Naive thymus-derived CD4-positive, alpha-beta T cell (primary cell): ENCODE results near the gene CHD8. TPM values are rescaled to one million over a fixed set of nuclear protein-coding genes. Genes with fewer than 3 reads are reported as not detected.

Experiments
- ATAC-seq: fragments of 150-1000 bp; cut with Tn5 transposase; 2 replicates; pipeline ENCODE4 v1.10.0; 2021; ENCODE audit warnings: mild to moderate bottlenecking, moderate library complexity
- CTCF ChIA-PET: fragments of 350-600 bp; sonication (Branson Sonifier 250); formaldehyde crosslinking; loops from one replicate; lab custom pipeline; 2021; ENCODE audit warnings: antibody characterized with exemption; lab: Charles Lee
- POLR2A ChIA-PET: fragments of 350-600 bp; sonication (Branson Sonifier 250); formaldehyde crosslinking; loops from one replicate; lab custom pipeline; 2021; ENCODE audit warnings: antibody characterized with exemption, inconsistent platforms; lab: Charles Lee
- DNase-seq, 9 donors: peaks; one replicate each; pipeline versions ENCODE4 v3.0.0 to v3.0.0-alpha.2; 2020 to 2022; ENCODE audit warnings: mixed read lengths in 1 of 9
- H3K27ac ChIP-seq: one replicate; pipeline ENCODE4 v1.7.0; 2013; ENCODE audit warnings: mild to moderate bottlenecking, low read depth, low read length, moderate library complexity
- H3K27me3 ChIP-seq, 2 donors: one replicate each; pipeline ENCODE4 v1.7.0; 2013; ENCODE audit warnings: low read length in 2 of 2, mild to moderate bottlenecking in 2 of 2, moderate library complexity in 2 of 2; ENCODE audit not compliant: control insufficient read depth in 2 of 2, insufficient read depth in 2 of 2
- H3K36me3 ChIP-seq, 3 experiments: 1 replicate in 2 of 3; 2 replicates in 1 of 3; pipeline ENCODE4 v1.7.0; 2013; ENCODE audit warnings: low read length in 3 of 3, mild to moderate bottlenecking in 3 of 3, moderate library complexity in 1 of 3; ENCODE audit not compliant: insufficient read depth in 3 of 3, control insufficient read depth in 2 of 3
- H3K4me1 ChIP-seq, 2 donors: one replicate each; pipeline ENCODE4 v1.7.0; 2013; ENCODE audit warnings: low read length in 2 of 2, mild to moderate bottlenecking in 2 of 2, moderate library complexity in 1 of 2; ENCODE audit not compliant: control insufficient read depth in 2 of 2, insufficient read depth in 2 of 2
- H3K4me3 ChIP-seq: 2 replicates; pipeline ENCODE4 v1.7.0; 2013; ENCODE audit warnings: mild to moderate bottlenecking, low read length
- H3K9me3 ChIP-seq, 3 experiments: 1 replicate in 2 of 3; 2 replicates in 1 of 3; pipeline ENCODE4 v1.7.0; 2013; ENCODE audit warnings: low read length in 3 of 3; ENCODE audit not compliant: control insufficient read depth in 2 of 3
- H3K27ac Mint-ChIP-seq, 9 donors: one replicate each; pipeline ENCODE4 v1.8.0; 2020 to 2022; ENCODE audit warnings: mixed read lengths in 9 of 9, mild to moderate bottlenecking in 8 of 9, moderate library complexity in 5 of 9, inconsistent platforms in 2 of 9
- H3K27me3 Mint-ChIP-seq, 5 donors: one replicate each; pipeline ENCODE4 v1.8.0; 2021 to 2022; ENCODE audit warnings: mixed read lengths in 5 of 5, mild to moderate bottlenecking in 1 of 5
- H3K36me3 Mint-ChIP-seq, 5 donors: one replicate each; pipeline ENCODE4 v1.8.0; 2020 to 2022; ENCODE audit warnings: mixed read lengths in 5 of 5, mild to moderate bottlenecking in 3 of 5, inconsistent platforms in 1 of 5
- H3K4me1 Mint-ChIP-seq, 7 donors: one replicate each; pipeline ENCODE4 v1.8.0; 2020 to 2022; ENCODE audit warnings: mixed read lengths in 7 of 7, mild to moderate bottlenecking in 3 of 7, inconsistent platforms in 1 of 7
- H3K4me3 Mint-ChIP-seq, 10 donors: one replicate each; pipeline ENCODE4 v1.8.0; 2020 to 2022; ENCODE audit warnings: mild to moderate bottlenecking in 10 of 10, mixed read lengths in 10 of 10, moderate library complexity in 6 of 10, inconsistent platforms in 2 of 10
- H3K9me3 Mint-ChIP-seq, 11 donors: one replicate each; pipeline ENCODE4 v1.8.0; 2020 to 2022; ENCODE audit warnings: mixed read lengths in 11 of 11, mild to moderate bottlenecking in 4 of 11, inconsistent platforms in 1 of 11, moderate library complexity in 1 of 11
- intact Hi-C, 2 donors: fragments of 100-400 bp; cut with micrococcal nuclease; formaldehyde crosslinking; loops; one replicate each; pipeline ENCODE4 v1.15.1; 2023
- polyA plus RNA-seq, 2 donors: library from polyadenylated mRNA; unstranded; fragments of 300-500 nt; fragmentation: Illumina TruSeq; gene quantifications; one replicate each; pipeline ENCODE4 v1.2.3, GENCODE V29; 2021
- total RNA-seq, 6 experiments: library from RNA in 5 of 6; stranded (reverse) in 5 of 6; gene quantifications; 1 replicate in 5 of 6; 2 replicates in 1 of 6; pipeline ENCODE4 v1.2.3 and lab custom pipeline; 2021 to 2026

Gene CHD8
- total and polyA plus RNA-seq, 7 experiments from 2014 or later, result 39.3 to 143 (median 128) TPM

DNA sequence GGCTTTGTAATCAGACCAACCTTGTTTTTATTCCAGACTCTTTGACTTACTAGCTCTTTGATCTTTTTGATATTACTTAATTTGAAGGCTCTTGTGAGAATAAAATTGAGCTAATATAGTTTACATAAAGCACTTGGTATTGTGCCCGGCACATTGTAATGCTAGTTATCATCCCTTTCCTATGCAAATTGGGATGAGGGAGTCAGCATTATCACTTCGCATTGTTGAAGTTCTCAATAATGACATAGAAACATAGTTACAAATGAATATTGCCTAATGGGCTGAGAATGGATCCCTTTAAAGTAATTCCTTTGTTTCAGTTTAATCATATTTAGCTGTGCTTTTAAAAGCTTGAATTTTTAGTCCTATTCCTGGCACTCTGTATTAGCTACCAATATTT is 108.7 kb downstream of the CHD8 start:
- no peaks in the 10 kb centered on the region for H3K9me3 ChIP-seq
- H3K27ac ChIP-seq, result no peak overlapping the region
- intact Hi-C loops, result no loop called here
- H3K27me3 Mint-ChIP-seq, result peaks cover 0 to 7% (median 0%) of the 10 kb centered on the region in 5 donors
- peaks cover 0 to 13% (median 6%) of the 10 kb centered on the region in 3 experiments for H3K36me3 ChIP-seq
- H3K27me3 ChIP-seq, result no peaks in the 10 kb centered on the region
- H3K4me3 Mint-ChIP-seq, result no peak overlapping the region
- DNase-seq (no peak), ATAC-seq (no peak)
- peaks cover 0 to 7% (median 4%) of the 10 kb centered on the region in 7 donors for H3K4me1 Mint-ChIP-seq
- no peaks in the 10 kb centered on the region for H3K9me3 Mint-ChIP-seq
- peaks cover 4 to 10% (median 4%) of the 10 kb centered on the region in 5 donors for H3K36me3 Mint-ChIP-seq
- ChIA-PET POLR2A (no interaction called here), CTCF (no interaction called here)
- H3K27ac Mint-ChIP-seq, result no peak overlapping the region
- H3K4me3 ChIP-seq, result no peak overlapping the region
- no peaks in the 10 kb centered on the region for H3K4me1 ChIP-seq

DNA sequence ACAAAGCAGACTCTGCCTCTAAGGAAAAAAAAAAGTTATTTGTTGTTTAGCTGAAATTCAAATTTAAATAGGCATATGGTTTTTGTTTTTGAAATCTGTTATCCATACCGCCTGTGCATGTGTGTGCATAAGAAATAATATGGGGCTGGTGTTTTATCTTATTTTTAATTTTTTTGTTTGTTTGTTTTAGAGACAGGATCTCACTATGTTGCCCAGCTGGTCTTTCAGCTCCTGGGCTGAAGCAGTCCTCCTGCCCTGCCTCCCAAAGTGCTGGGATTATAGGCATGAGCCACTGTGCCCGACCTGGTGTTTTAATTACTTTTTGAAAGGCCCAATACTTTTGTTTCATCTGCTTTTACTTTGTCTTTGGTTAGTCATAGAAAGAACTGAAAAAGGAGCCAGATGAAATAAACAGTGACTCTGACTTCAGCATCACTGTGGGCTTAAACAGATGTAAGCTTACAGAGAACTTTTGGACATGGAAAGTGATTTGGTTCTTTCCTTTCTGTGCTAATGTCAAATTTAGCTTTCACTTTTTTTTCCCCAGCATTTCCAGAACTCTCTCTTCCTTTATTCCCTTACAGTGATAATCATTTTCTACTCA is 109.3 kb downstream of the CHD8 start:
- no peak for ATAC-seq
- Histone ChIP-seq H3K27me3 (no peaks in the 10 kb centered on the region), H3K9me3 (no peaks in the 10 kb centered on the region), H3K36me3 (peaks cover 0 to 7% (median under 1%) of the 10 kb centered on the region in 3 experiments), H3K27ac (no peak overlapping the region), H3K4me3 (no peak overlapping the region), H3K4me1 (no peaks in the 10 kb centered on the region)
- Mint-ChIP-seq H3K9me3 (no peaks in the 10 kb centered on the region), H3K4me3 (no peak overlapping the region), H3K27ac (no peak overlapping the region), H3K36me3 (peaks cover 0 to 5% (median 0%) of the 10 kb centered on the region in 5 donors), H3K27me3 (peaks cover 0 to 7% (median 0%) of the 10 kb centered on the region in 5 donors), H3K4me1 (peaks cover 0 to 7% (median 4%) of the 10 kb centered on the region in 7 donors)
- POLR2A ChIA-PET, result interaction anchor here (0.6 kb wide), 1 partner anchor 78 kb away, joined by 3 read pairs; no protein-coding TSS in a partner anchor
- intact Hi-C loops, result no loop called here
- no peak for DNase-seq
- CTCF ChIA-PET, result interaction anchor here (0.6 to 0.7 kb wide), 2 partner anchors 14 to 31 kb away, joined by 3 read pairs; no protein-coding TSS in a partner anchor

DNA sequence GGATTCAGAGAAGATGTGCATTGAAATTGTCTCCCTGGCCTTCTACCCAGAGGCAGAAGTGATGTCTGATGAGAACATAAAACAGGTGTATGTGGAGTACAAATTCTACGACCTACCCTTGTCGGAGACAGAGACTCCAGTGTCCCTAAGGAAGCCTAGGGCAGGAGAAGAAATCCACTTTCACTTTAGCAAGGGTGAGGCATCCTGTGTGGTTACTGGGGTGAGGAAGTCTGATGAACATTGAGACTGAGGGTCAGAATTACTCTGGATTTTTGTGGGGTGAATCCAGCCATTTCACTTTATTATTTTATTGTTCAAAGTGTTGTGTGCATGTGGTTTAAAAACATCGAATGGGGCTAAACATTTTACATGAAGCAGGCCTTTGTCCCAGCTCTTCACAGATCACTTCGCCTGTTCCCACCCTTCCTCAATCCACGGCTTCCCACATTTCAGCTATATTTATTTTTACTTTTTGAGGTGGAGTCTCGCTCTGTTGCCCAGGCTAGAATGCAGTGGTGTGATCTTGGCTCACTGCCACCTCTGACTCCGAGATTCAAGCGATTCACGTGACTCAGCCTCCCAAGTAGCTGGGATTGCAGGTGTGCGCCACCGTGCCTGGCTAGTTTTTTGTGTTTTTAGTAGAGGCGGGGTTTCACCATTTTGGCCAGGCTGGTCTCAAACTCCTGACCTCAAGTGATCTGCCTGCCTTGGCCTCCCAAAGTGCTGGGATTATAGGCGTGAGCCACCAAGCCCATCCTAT is 112.7 kb downstream of the CHD8 start:
- Histone ChIP-seq H3K4me1 (no peaks in the 10 kb centered on the region), H3K9me3 (no peaks in the 10 kb centered on the region), H3K27me3 (no peaks in the 10 kb centered on the region), H3K27ac (no peak overlapping the region), H3K36me3 (no peaks in the 10 kb centered on the region), H3K4me3 (no peak overlapping the region)
- Mint-ChIP-seq H3K9me3 (no peaks in the 10 kb centered on the region), H3K4me3 (no peak overlapping the region), H3K27me3 (peaks cover 0 to 7% (median 0%) of the 10 kb centered on the region in 5 donors), H3K4me1 (peaks cover 0 to 7% (median 4%) of the 10 kb centered on the region in 7 donors), H3K36me3 (no peaks in the 10 kb centered on the region), H3K27ac (no peak overlapping the region)
- CTCF ChIA-PET, result no interaction called here
- DNase-seq, result no peak
- POLR2A ChIA-PET, result interaction anchor here (0.6 kb wide), 1 partner anchor 14 kb away, joined by 3 read pairs; no protein-coding TSS in a partner anchor
- ATAC-seq, result no peak
- intact Hi-C loops, result no loop called here

Other genes starting within 250 kb of the CHD8 start
- gene HNRNPC, start 186.7 kb downstream of the CHD8 start, total RNA-seq, result 100 to 1,000 TPM; 469 to 687 (median 532) TPM
- gene HNRNPC, start 186.7 kb downstream of the CHD8 start, polyA plus RNA-seq, result 100 to 1,000 TPM; 842 to 895 TPM
- 1 to 10 TPM in 1 of 5 experiments, under 1 TPM in 1, not detected in 3; 0.24 to 1.5 TPM for gene RPGRIP1, start 176.0 kb downstream of the CHD8 start, total RNA-seq
- gene RPGRIP1, start 176.0 kb downstream of the CHD8 start, polyA plus RNA-seq, result not detected
- gene SUPT16H, start 72.1 kb downstream of the CHD8 start, total RNA-seq, result 100 to 1,000 TPM in 1 of 5 experiments, 10 to 100 TPM in 4; 46.1 to 104 (median 78.6) TPM
- 10 to 100 TPM; 78.2 to 80.9 TPM for gene SUPT16H, start 72.1 kb downstream of the CHD8 start, polyA plus RNA-seq
- gene RAB2B, start 20.8 kb upstream of the CHD8 start, total RNA-seq, result 10 to 100 TPM; 26.6 to 32.8 (median 30.5) TPM
- gene RAB2B, start 20.8 kb upstream of the CHD8 start, polyA plus RNA-seq, result 1 to 10 TPM; 5.6 to 9.9 TPM
- gene TOX4, start 21.1 kb upstream of the CHD8 start, total RNA-seq, result 100 to 1,000 TPM in 1 of 5 experiments, 10 to 100 TPM in 4; 78.5 to 116 (median 86.5) TPM
- gene TOX4, start 21.1 kb upstream of the CHD8 start, polyA plus RNA-seq, result 10 to 100 TPM; 70.5 to 98.3 TPM
- gene METTL3, start 55.2 kb upstream of the CHD8 start, total RNA-seq, result 100 to 1,000 TPM in 2 of 5 experiments, 10 to 100 TPM in 3; 43.6 to 108 (median 75.3) TPM
- gene METTL3, start 55.2 kb upstream of the CHD8 start, polyA plus RNA-seq, result 10 to 100 TPM; 17.6 to 26.3 TPM
- 1 to 10 TPM; 2.3 to 8.3 (median 3.9) TPM for gene SALL2, start 70.2 kb upstream of the CHD8 start, total RNA-seq
- 1 to 10 TPM; 4.2 to 5.9 TPM for gene SALL2, start 70.2 kb upstream of the CHD8 start, polyA plus RNA-seq
- gene OR10G3, start 124.0 kb upstream of the CHD8 start, total RNA-seq, result not detected
- gene OR10G3, start 124.0 kb upstream of the CHD8 start, polyA plus RNA-seq, result not detected
- not detected for gene OR10G2, start 178.8 kb upstream of the CHD8 start, total RNA-seq
- under 1 TPM in 1 of 2 donors, not detected in 1; 0.28 TPM for gene OR10G2, start 178.8 kb upstream of the CHD8 start, polyA plus RNA-seq
- not detected for gene OR4E2, start 197.7 kb upstream of the CHD8 start, total RNA-seq
- not detected for gene OR4E2, start 197.7 kb upstream of the CHD8 start, polyA plus RNA-seq
- gene OR4E1, start 217.7 kb upstream of the CHD8 start, total RNA-seq, result under 1 TPM in 4 of 5 experiments, not detected in 1; 0.07 to 0.19 (median 0.12) TPM
- gene OR4E1, start 217.7 kb upstream of the CHD8 start, polyA plus RNA-seq, result not detected